Suprapubic skin (tissue), 4 donors: ENCODE measurements around the gene IST1. TPM values are rescaled to one million over a fixed set of nuclear protein-coding genes. Genes with fewer than 3 reads are reported as not detected.
"Not testable (repeated sequence)": the region's sequence is repeated elsewhere in the genome, so short reads cannot be mapped to it uniquely, and the experiment has no call there.

Experiments used
- DNase-seq, 2 donors: peaks; one replicate each; pipeline ENCODE4 v3.0.0-alpha.2; 2019; ENCODE audit warnings: low spot score in 2 of 2
- H3K27ac ChIP-seq: fragments of 200-600 bp; sonication (generic); one replicate; pipeline ENCODE4 v1.5.1; 2019
- H3K27me3 ChIP-seq: fragments of 200-600 bp; sonication (generic); one replicate; pipeline ENCODE4 v1.5.1; 2019
- H3K36me3 ChIP-seq: fragments of 200-600 bp; sonication (generic); one replicate; pipeline ENCODE4 v1.5.1; 2019
- H3K4me1 ChIP-seq: fragments of 200-600 bp; sonication (generic); one replicate; pipeline ENCODE4 v1.5.1; 2019
- H3K4me3 ChIP-seq: fragments of 200-600 bp; sonication (generic); one replicate; pipeline ENCODE4 v1.5.1; 2019; ENCODE audit warnings: mild to moderate bottlenecking
- H3K9me3 ChIP-seq: fragments of 200-600 bp; sonication (generic); one replicate; pipeline ENCODE4 v1.5.1; 2019
- EP300 ChIP-seq: sonication (generic); formaldehyde crosslinking; IDR thresholded peaks from one replicate; pipeline ENCODE4 v1.6.1; 2017; ENCODE audit warnings: antibody characterized with exemption
- POLR2A ChIP-seq, 2 donors: fragments of 450-650 bp; IDR thresholded peaks; one replicate each; pipeline ENCODE4 v1.6.1; 2017; ENCODE audit warnings: antibody characterized with exemption in 2 of 2, mild to moderate bottlenecking in 2 of 2, moderate library complexity in 2 of 2
- POLR2AphosphoS5 ChIP-seq, 3 donors: sonication (generic); formaldehyde crosslinking; IDR thresholded peaks; one replicate each; pipeline ENCODE4 v1.6.1; 2017; ENCODE audit warnings: antibody characterized with exemption in 3 of 3
- WGBS: methylation state at CpG from one replicate; pipeline ENCODE4 v1.1.5; 2018; 5-methylcytosine and 5-hydroxymethylcytosine counted together
- total RNA-seq, 4 donors: library from RNA; depleted of rRNA; stranded (reverse); fragments of >200 nt; gene quantifications; one replicate each; pipeline ENCODE4 v1.1.0, GENCODE V29; 2016
- TF ChIP-seq, protein P1 (sequence below), 2 donors: fragments of 200-600 bp in 1 of 2; fragments of 450-650 bp in 1 of 2; sonication (generic) in 1 of 2; IDR thresholded peaks; one replicate each; pipeline ENCODE4 v1.5.1; 2016 to 2019; ENCODE audit warnings: antibody characterized with exemption in 2 of 2, mild to moderate bottlenecking in 1 of 2, moderate library complexity in 1 of 2

Gene IST1
- total RNA-seq, 4 donors from 2014 or later, result 171 to 405 (median 201) TPM

DNA sequence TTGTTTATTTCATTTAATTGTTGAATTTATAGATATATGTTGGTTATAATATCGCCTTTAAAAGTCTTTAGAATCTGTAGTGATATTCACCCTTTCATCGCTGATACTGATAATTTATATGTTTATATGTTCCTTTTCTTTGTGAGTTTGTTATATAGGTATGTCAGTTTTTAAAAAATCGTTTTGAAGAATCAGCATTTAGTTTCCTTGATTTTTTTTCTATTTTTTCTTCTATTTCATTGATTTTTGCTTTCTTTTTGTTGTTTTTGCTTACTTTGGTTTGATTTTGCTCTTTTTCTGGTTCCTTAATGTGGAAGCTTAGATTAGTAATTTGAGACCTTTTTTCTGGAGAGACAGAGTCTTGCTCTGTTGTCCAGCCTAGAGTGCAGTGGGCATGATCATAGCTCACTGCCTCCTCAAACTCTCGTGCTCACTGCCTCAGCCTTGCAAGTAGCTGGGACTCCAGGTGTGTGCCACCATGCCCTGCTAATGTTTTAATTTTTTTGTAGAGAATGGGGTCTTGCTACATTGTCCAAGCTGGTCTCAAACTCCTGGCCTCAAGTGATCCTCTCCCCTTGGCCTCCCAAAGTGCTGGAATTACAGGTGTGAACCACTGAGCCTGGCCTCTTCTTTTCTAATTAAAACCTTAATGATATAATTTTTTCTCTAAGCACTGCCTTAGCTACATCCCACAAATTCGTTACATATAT lies 7.5 kb downstream of the IST1 start:
- Histone ChIP-seq H3K36me3 (no peaks in the 10 kb centered on the region), H3K27ac (no peak overlapping the region), H3K9me3 (no peaks in the 10 kb centered on the region), H3K27me3 (no peaks in the 10 kb centered on the region), H3K4me1 (peaks cover 31% of the 10 kb centered on the region), H3K4me3 (no peak overlapping the region)
- DNase-seq, result no peak
- TF ChIP-seq EP300 (no peak), POLR2A (IDR thresholded peaks at IDR 0.05) (no peak), POLR2AphosphoS5 (IDR thresholded peaks at IDR 0.05) (no peak)
- TF ChIP-seq, protein P1, sequence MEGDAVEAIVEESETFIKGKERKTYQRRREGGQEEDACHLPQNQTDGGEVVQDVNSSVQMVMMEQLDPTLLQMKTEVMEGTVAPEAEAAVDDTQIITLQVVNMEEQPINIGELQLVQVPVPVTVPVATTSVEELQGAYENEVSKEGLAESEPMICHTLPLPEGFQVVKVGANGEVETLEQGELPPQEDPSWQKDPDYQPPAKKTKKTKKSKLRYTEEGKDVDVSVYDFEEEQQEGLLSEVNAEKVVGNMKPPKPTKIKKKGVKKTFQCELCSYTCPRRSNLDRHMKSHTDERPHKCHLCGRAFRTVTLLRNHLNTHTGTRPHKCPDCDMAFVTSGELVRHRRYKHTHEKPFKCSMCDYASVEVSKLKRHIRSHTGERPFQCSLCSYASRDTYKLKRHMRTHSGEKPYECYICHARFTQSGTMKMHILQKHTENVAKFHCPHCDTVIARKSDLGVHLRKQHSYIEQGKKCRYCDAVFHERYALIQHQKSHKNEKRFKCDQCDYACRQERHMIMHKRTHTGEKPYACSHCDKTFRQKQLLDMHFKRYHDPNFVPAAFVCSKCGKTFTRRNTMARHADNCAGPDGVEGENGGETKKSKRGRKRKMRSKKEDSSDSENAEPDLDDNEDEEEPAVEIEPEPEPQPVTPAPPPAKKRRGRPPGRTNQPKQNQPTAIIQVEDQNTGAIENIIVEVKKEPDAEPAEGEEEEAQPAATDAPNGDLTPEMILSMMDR (IDR thresholded peaks at IDR 0.05), result no peak
- WGBS, result 87% methylated on average over 5 of the region's 5 CpGs

DNA sequence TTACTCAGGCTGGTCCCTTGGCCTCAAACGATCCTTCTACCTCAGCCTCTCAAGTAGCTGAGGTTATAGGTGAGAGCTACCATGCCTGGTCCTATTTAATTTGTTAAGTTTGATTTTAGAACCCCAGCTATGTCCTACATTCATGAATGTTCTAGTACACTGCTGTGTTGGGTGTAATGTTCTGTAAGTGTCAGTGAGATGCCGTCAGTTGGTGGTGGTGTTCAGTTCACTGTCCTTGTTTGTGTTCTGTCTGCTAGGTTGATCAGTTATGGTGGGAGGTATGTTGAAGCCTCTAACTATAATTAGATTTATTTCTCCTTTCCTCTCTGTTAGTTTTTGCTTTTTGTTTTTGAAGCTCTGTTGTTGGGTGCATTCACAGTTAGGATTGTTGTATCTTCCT lies 8.3 kb downstream of the IST1 start:
- no peaks in the 10 kb centered on the region for H3K27me3 ChIP-seq
- TF ChIP-seq, protein P1 (IDR thresholded peaks at IDR 0.05), result no peak
- TF ChIP-seq POLR2AphosphoS5 (IDR thresholded peaks at IDR 0.05) (no peak), EP300 (no peak), POLR2A (IDR thresholded peaks at IDR 0.05) (no peak)
- no peaks in the 10 kb centered on the region for H3K36me3 ChIP-seq
- WGBS, result 81% methylated on average over 2 of the region's 2 CpGs
- H3K27ac ChIP-seq, result no peak overlapping the region
- peaks cover 31% of the 10 kb centered on the region for H3K4me1 ChIP-seq
- no peak for DNase-seq
- H3K4me3 ChIP-seq, result no peak overlapping the region
- no peaks in the 10 kb centered on the region for H3K9me3 ChIP-seq

DNA sequence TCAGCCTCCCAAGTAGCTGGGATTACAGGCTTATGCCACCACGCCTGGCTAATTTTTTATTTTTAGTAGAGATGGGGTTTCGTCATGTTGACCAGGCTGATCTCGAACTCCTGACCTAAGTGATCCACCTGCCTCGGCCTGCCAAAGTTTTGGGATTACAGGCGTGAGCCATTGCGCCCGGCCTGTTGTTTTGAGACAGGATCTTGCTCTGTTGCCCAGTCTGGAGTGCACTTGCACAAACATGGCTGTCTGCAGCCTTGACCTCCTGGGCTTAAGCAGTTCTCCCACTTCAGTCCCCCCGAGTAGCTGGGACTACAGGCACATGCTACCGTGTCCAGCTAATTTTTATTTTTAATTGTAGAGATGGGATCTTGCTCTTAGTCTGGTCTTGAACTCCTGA lies 8.9 kb downstream of the IST1 start:
- no peak overlapping the region for H3K27ac ChIP-seq
- H3K27me3 ChIP-seq, result no peaks in the 10 kb centered on the region
- 78% methylated on average over 9 of the region's 9 CpGs for whole genome bisulfite sequencing
- DNase-seq, result no peak
- TF ChIP-seq POLR2AphosphoS5 (IDR thresholded peaks at IDR 0.05), result no peak
- TF ChIP-seq EP300, result no peak
- no peak for TF ChIP-seq POLR2A (IDR thresholded peaks at IDR 0.05)
- TF ChIP-seq, protein P1 (IDR thresholded peaks at IDR 0.05), result no peak
- no peak overlapping the region for H3K4me3 ChIP-seq
- no peaks in the 10 kb centered on the region for H3K9me3 ChIP-seq
- no peaks in the 10 kb centered on the region for H3K36me3 ChIP-seq
- H3K4me1 ChIP-seq, result peaks cover 28% of the 10 kb centered on the region

DNA sequence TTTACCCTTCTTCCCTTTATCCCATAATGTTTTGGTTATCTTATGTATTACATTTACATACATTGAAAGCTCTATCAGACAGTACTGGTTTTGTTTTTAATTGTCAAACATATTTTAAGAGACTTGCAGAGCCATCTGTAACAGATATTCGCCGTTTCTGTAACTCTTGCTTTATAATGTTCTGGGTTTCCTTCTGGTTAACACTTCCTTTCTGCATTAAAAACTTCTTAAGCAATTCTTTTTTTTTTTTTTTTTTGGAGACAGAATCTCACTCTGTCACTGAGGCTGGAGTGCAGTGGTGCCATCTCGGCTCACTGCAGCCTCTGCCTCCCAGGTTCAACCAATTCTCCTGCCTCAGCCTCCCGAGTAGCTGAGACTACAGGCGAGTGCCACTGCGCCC lies 10.4 kb downstream of the IST1 start:
- 62% methylated on average over 6 of the region's 6 CpGs for WGBS
- not testable (repeated sequence) for H3K9me3 ChIP-seq, H3K27ac ChIP-seq, DNase-seq, H3K36me3 ChIP-seq, H3K27me3 ChIP-seq, H3K4me3 ChIP-seq
- H3K4me1 ChIP-seq, result peaks cover 28% of the 10 kb centered on the region

DNA sequence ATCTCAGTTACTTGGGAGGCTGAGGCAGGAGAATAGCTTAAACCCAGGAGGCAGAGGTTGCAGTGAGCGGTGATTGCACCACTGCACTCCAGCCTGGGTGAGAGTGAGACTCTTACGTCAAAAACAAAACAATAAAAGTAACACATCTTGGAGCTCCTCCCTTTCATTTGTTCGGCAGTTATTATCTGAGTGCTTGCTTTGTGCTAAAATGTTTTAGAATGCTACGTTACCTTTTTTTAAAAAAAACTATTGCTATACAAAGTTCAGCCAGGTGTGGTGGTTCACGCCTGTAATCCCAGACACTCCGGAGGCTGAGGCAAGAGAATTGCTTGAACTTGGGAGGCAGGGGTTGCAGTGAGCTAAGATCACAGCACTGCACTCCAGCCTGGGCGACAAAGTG lies 15.8 kb downstream of the IST1 start:
- 86% methylated on average over 7 of the region's 7 CpGs for WGBS
- H3K27me3 ChIP-seq, result no peaks in the 10 kb centered on the region
- H3K4me3 ChIP-seq, result no peak overlapping the region
- no peaks in the 10 kb centered on the region for H3K9me3 ChIP-seq
- H3K4me1 ChIP-seq, result peaks cover 25% of the 10 kb centered on the region
- no peak overlapping the region for H3K27ac ChIP-seq
- TF ChIP-seq, protein P1 (IDR thresholded peaks at IDR 0.05), result no peak
- no peak for TF ChIP-seq EP300
- no peak for TF ChIP-seq POLR2AphosphoS5 (IDR thresholded peaks at IDR 0.05)
- TF ChIP-seq POLR2A (IDR thresholded peaks at IDR 0.05), result no peak
- H3K36me3 ChIP-seq, result peaks cover 6% of the 10 kb centered on the region
- no peak for DNase-seq
